HG02642 (cell line): ENCODE measurements around the gene RNGTT.
"Not testable (repeated sequence)": the region's sequence is repeated elsewhere in the genome, so short reads cannot be mapped to it uniquely, and the experiment has no call there.

Source experiments
- ATAC-seq: cut with Tn5 transposase; IDR thresholded peaks from one replicate; pipeline ENCODE4 v1.9.1; 2021; ENCODE audit warnings: mild to moderate bottlenecking; ENCODE audit not compliant: unreplicated experiment, poor library complexity

The RNGTT gene

DNA sequence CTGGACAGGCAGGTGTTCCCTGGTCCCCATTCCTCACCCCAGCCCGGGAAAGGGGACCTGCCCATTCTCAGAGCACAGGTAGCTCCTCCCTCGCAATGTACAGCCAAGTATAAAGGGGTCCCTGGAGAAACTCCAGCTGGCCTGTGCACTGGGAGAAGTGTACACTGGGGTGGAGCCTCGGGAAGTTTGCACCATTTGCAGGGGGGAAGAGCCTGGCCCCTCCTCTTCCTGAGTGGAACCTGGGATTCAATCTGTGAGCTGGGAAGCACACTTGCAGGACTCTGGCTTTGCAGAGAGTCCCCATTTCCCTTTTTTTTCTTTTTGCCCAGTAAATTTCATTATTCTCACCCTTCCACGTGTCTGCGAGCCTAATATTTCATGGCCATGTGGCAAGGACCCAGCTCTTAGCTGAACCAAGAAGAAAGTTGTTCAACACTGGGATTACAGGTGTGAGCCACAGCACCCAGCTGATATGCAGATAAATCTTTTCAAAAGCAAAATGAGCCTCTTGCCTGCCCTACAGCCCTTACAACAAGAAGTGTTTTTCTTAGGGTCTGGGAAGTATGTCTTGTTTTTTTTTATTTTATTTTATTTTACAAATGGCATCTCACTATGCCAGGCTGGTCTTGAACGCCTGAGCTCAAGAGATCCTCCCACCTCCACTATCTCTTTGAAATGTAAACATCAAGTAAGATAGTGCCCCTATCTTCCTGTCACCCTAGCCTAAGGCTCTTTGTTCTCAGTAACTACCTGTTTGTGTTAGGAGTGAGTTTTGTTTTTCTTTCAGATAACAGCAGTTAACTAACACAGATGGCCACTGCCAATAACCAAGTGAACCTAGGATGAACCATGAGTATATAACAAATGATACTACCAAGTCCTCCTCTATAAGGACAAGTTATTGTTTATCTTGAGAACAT, 9.3 kb upstream of the RNGTT start:
- no peak for ATAC-seq

DNA sequence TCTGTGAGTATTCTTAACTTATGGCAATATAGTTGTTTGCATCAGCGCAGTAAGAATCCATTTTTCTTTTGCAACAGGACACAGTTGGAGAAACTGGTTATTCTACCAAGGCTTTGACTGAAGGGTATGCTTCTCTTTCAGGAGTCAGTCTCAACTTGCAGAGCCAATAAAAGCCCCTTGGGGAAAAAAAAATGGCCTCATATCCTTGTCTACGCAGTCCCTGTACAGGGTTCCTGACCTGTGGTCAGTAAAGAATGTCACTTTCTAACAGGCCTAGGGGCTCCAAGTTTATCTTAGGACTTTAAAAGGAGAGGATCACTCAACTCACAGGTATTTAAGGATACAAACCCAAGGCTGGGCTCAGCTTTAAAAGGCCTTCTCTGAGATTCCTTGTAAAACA, 6.9 kb upstream of the RNGTT start:
- no peak for ATAC-seq

DNA sequence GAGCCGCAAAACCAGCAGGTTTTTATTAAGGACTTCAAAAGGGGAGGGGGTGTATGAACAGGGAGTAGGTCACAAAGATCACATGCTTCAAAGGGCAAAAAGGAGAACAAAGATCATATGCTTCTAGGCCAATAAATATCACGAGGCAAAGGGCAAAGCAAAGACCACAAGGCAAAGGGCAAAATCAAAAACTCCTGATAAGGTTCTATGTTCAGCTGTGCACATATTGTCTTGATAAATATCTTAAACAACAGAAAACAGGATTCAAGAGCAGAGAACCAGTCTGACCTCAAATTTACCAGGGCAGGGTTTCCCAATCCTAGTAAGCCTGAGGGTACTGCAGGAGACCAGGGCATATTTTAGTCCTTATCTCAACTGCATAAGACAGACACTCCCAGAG, 5.8 kb upstream of the RNGTT start:
- not testable (repeated sequence) for ATAC-seq

DNA sequence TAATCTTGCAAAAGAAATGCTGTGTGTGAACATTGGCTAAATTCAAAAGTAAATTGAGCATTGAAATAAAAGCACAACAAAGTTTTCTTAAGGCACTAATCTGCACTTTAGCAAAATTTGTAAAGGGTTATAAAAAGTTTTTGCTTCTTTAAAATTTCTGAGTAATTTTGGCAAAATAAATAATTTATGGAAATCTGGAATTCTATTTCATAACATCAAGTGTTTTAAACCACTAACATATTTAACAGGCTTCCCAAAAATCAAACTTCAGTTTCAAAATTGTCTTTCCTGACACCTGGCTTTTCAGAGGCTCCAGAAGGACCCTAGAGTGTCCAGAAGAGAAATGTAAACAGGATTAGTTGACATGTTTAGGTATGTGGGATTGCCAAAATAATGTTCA, 4.5 kb upstream of the RNGTT start:
- no peak for ATAC-seq

DNA sequence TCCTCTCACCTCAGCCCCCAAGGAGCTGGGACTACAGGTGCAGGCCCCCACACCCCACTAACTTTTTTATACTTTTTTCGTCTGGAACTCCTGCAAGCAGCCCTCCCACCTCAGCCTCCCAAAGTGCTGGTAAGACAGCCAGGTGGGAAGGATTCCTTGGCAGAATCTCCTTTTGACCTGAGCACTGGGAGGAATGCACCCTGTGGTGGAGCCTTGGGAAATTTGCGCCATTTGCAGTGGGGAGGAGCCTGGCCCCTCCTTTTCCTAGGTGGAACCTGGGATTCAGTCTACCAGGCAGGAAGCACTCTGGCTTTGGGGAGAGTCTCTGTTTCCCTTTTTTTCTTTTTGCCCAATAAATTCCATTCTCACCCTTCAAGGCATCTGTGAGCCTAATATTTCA, 2.3 kb upstream of the RNGTT start:
- no peak for ATAC-seq

DNA sequence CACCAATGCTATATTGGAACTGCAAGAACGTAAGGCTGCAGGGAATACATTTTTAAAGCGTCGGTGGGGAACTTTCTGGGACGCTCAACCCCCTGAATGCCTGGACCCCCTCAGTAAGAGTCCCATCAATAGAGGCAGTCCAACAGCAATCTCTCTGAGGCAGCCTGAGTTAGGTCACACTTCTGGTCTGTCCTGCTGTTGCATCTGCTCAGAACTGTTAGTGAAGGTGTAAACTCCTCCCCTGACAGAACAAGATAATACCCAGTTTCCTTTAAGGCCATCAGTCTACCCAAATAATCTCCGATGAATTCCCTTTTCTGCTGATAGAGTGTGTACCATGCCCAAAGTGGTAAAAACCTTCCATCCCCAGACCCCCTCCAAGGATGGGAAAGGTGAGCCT, 1.1 kb upstream of the RNGTT start:
- ATAC-seq, result no peak

DNA sequence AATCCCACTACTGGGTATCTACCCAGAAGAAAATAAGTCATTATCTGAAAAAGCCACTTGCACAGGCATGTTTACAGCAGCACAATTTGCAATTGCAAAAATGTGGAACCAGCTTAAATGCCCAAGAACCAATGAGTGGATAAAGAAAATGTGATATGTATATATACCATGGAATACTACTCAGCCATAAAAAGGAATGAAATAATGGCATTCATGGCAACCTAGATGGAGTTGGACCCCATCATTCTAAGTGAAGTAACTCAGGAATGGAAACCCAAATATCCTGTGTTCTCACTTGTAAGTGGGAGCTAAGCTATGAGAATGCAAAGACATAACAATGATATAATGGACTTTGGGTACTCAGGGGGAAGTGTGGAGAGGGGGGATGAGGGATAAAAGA, 4.6 kb downstream of the RNGTT start:
- ATAC-seq, result no peak

DNA sequence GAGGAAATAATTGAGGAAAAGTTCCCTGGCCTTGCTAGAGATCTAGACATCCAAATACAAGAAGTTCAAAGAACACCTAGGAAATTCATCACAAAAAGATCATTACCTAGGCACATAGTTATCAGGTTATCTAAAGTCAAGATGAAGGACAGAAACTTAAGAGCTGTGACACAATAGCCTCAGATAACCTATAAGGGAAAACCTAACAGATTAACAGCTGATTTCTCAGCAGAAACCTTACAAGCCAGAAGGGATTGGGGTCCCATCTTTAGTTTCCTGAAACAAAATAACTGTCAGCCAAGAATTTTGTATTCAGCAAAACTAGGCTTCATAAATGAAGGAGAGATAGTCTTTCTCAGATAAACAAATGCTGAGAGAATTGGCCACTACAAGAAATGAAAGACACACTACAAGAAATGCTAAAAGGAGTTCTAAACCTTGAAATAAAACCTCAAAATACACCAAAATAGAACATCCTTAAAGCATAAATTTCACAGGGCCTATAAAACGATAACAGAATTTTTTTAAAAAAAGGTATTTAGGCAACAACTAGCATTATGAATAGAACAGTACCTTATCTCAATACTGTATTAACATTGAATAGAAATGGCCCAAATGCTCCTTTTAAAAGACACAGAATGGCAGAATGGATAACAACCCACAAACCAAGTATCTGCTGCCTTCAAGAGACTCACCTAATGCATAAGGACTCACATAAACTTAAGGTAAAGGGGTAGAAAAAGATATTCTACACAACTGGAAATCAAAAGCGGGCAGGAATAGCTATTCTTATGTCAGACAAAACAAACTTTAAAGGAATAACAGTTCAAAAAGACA, 9.7 kb downstream of the RNGTT start:
- ATAC-seq, result no peak

DNA sequence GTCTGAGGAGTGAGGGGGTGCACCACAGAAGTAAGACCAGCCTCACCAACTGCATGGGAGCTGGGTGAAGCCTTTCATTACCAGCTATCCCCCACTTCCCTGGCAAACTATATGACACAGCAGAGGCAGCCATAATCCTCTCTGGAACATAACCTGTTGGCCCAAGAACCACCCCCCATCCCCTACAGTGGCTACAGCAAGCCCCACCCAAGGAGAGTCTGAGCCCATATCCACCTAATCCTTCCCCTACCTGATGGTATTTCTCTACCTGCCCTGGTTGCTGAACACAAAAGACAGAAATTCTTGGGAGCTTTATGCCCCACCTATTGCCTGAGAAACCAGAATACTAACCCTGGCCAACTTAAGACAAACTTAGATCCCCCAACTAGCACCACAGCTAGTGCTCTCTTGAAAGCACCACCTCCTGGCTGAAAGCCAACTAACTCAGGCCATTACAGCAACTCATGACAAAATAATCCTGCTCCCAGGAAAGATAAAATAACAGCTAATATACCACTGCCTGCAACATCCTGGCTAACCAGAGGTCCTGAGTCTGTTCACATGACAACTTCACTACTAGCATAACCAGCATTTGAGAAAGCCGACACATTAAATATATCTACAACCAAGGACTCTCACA, 11.2 kb downstream of the RNGTT start:
- ATAC-seq, result no peak

DNA sequence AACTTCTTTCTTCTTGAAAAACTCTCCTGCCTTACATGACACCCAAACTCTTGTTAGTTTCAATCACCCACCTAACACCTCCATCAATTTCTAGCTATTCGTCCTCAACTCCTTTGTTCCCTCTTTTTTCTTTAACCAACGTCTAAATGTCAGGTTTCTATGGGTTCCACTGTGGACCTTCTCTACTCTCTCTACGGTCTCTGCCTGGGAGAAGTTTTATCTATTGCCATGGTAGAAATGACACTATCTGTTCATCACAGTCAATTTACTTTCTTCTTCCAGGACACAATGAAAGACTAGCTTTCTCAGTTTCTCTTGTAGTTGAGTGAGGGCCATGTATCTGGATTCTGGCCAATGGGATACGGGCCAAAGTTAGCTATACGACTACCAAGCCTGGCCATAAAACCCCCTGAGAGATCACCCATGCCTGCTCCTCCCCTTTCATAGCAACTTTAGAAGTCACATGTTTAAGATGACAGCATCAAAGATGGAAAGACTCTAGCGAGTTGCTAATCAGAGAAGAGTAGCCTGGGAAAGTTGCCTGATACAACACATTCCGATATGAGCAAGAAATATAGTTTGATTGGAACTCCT, 17.9 kb downstream of the RNGTT start:
- no peak for ATAC-seq

DNA sequence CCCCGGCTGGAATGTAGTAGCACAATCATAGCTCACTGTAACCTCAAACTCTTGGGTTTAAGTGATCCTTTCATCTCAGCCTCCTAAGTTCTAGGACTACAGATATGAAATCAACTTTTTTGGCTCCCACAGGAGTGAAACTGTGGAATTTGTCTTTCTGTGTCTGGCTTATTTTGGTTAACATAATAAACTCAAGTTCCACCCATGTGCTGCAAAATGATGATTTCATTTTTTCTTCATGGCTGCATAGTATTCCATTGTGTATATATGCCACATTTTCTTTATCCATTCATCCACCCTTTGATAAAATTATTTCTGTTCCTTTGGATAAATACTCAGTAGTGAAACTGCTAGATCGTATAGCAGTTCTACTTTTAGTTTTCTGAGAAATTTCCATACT, 29.9 kb downstream of the RNGTT start:
- no peak for ATAC-seq

DNA sequence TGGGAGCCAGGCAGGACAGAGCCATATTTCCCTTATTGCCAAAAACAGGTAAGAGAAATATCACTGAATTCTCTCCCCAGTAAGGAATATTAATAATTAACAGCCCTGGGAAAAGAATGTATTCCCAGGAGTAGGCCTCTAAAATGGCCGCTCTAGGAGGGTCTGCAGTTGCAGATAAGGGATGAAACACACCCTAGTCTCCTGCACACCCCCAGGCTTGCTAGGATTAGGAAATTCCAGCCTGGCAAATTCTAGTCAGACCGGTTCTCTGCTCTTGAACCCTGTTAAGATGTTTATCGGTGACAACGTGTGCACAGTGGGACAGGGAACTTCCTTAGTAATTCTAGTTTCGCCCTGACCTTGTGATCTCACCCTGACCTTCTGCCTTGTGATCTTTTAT, 31.4 kb downstream of the RNGTT start:
- ATAC-seq, result not testable (repeated sequence)

DNA sequence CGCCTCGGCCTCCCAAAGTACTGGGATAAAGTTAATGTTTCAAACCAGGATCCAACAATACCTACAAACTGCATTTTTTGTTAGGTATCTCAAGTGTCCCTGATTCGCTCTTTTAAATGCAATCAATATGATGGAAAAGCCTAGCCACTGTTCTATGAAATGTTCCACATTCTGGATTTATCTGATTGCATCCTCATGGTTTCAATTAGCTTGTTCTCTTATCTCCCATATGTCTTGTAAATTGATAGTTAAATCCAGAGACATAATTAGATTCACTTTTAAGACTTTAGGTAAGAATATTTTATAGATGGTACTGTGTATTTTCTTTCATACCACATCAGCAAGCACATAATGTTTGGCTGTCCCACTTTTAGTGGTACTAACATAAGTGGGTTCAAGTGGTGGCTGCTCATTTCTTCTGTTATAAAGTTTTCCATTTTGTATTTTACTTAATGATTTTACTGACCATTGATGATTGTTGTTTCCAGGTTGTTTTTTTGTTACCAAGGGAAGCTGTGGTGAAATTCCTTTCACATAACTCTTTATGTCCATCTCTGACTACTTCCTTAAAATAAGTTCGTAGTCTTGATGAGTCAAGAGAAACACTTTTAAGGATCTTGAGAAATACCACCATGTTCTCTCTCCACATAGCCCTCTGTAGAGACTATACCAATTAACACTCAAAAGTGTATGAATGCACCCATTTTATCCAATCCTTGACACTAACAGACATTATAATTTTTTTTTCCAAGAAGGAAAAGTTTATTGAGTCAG, 40.5 kb downstream of the RNGTT start:
- no peak for ATAC-seq

DNA sequence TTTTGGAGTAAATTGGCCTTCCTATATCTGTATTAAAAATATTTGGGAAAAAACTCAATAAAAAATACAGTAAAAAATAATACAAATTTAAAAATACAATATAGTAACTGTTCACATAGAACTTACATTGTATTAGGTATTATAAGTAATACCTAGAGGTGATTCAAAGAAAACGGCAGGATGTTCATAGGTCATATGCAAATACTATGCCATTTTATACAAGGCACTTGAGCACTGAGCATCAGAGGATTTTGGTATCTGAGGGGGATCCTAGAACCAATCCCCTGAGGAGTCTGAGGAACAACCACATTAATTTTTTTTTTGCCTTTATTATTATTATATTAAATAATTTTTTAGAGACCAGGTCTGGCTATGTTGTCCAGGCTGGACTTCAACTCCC, 41.7 kb downstream of the RNGTT start:
- no peak for ATAC-seq

DNA sequence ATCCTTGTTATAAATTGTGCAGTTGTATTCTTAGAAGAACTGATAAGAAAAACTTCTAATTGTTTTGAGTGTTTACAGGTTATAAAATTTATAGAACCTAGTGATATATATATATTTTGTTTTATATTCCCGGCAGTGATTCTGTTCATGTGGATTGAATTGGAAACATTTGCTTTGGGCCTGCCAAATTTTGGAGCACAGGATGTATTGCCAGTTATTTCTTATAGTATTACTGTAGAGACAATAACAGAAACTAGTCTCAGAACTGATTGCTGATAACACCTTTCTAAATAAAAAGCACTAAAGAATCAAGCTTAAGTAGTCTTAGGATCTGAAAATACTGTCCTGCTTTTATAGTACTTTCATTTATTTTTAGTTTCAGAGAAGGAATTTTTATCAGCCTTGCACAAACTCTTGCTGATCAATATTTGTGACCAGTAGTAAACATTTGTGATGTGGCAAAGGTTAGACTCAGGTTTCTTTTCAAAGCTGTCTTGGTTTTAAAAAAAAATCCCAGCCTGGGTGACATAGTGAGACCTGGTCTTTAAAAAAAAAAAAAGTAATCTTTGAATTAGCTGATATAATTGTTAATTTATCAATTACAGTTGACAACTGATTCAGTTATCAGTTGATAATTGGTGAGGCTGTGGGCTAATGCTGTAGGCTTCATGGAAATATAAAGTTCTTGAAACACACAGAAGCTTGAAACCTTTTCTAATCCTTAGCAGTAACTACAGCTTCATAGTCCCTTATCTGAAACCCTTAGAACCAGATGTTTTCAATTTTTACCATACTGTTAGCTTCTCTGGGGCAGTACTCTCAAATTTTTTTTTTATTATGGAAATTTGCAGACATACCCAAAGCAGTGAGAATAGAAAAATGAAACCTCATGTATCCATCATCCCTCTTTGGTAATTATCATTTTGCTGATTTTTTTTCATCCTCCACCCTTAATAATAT, 42.4 kb downstream of the RNGTT start:
- no peak for ATAC-seq

DNA sequence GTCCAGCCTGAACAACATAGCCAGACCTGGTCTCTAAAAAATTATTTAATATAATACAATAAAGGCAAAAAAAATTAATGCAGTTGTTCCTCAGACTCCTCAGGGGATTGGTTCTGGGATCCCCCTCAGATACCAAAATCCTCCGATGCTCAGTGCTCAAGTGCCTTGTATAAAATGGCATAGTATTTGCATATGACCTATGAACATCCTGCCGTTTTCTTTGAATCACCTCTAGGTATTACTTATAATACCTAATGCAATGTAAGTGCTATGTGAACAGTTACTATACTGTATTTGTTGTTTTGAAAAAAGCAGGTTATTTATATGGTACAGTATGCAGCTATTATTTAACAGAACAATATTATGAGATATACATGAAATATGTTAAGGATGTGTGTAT, 43.3 kb downstream of the RNGTT start:
- ATAC-seq, result no peak

DNA sequence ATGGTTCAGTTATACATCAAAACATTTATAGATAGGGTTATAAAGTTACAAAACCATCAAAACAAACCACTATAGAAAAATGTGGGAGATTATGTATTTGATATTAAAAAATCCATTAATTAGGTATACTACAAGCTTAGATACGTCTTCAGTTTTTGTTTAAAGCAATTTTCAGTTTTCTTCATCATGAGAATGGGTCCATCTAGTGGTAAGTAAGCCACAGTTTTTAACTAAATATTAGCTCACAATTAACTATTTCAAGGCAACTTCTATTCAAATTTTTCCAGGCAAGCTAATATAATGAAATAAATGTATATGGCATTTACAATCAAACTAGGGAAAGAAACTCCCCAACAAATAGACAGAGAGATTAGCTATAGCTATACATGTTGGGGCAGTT, 44.4 kb downstream of the RNGTT start:
- ATAC-seq, result no peak

DNA sequence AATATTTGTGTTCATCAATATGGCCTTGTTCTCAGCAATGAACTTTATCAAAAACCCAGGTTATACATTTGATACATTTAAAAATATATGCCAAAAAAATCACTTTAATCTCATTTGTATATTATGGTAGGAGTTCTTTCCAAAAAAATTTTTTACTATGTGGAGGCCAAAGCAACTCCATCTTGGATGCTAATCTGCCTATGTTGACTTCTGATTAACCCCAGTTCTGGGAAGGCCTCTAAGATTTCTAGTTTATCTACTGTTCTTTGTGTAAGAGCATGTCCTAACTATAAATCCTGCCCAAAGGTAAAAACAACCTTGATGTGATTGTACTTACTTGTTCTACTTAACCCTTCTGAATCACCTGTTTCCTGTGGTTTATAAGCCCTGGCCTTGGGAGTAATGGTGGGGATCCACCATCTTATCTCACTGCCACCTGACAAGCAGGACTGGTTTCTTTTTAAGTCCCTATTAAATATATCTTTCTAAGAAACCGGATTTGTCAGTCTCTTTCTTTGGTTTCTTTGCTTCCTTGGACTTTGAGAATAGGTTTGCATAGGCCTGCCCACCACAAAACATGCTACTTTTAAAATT, 46.7 kb downstream of the RNGTT start:
- no peak for ATAC-seq
